ENCODE results near the gene TNFAIP1.

DNA sequence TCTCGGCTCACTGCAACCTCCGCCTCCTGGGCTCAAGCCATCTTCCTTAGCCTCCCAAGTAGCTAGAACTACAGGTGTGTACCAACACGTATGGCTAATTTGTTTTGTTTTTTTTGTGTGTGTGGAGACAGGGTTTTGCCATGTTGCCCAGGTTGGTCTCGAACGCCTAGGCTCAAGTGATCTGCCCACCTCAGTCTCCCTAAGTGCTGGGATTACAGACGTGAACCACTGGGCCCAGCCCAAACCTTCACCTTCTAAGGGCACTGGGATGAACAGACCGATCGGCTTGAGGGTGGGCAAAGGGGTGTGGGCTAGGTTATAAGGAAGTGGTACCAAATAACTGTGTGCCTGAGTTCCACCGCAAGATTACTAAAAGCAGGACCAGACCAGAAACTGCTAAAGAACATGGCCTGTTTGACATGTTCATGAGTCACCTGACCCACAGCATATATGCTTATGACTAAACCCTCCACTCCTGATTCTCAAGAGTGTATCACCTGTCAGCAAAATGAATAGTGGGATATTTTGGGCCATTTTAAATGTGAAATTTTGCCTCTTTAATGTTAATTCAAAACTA lies 8.4 kb upstream of the TNFAIP1 start:
- TF ChIP-seq, protein P1, sequence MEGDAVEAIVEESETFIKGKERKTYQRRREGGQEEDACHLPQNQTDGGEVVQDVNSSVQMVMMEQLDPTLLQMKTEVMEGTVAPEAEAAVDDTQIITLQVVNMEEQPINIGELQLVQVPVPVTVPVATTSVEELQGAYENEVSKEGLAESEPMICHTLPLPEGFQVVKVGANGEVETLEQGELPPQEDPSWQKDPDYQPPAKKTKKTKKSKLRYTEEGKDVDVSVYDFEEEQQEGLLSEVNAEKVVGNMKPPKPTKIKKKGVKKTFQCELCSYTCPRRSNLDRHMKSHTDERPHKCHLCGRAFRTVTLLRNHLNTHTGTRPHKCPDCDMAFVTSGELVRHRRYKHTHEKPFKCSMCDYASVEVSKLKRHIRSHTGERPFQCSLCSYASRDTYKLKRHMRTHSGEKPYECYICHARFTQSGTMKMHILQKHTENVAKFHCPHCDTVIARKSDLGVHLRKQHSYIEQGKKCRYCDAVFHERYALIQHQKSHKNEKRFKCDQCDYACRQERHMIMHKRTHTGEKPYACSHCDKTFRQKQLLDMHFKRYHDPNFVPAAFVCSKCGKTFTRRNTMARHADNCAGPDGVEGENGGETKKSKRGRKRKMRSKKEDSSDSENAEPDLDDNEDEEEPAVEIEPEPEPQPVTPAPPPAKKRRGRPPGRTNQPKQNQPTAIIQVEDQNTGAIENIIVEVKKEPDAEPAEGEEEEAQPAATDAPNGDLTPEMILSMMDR (IDR thresholded peaks at IDR 0.05) = no peak
- TF ChIP-seq POLR2A (IDR thresholded peaks at IDR 0.05) = no peak
